Fibroblast of skin of back (primary cell): Measurements from ENCODE around the gene A1BG. TPM values are rescaled to one million over a fixed set of nuclear protein-coding genes. Genes with fewer than 3 reads are reported as not detected.

Experiments used
- DNase-seq: peaks from one replicate; pipeline ENCODE4 v3.0.0-alpha.2; 2013
- polyA plus RNA-seq, 2 experiments: library from polyadenylated mRNA; unstranded; fragments of 120-200 nt; gene quantifications; one replicate each; pipeline ENCODE4 v1.2.1, GENCODE V29; 2013; ENCODE audit not compliant: insufficient read length in 2 of 2

The A1BG gene
- 23.5 TPM for polyA plus RNA-seq (2013, experiment 1 of 2; ENCODE audit: insufficient read length)
- 17.7 TPM for polyA plus RNA-seq (2013, experiment 2 of 2; ENCODE audit: insufficient read length)

DNA sequence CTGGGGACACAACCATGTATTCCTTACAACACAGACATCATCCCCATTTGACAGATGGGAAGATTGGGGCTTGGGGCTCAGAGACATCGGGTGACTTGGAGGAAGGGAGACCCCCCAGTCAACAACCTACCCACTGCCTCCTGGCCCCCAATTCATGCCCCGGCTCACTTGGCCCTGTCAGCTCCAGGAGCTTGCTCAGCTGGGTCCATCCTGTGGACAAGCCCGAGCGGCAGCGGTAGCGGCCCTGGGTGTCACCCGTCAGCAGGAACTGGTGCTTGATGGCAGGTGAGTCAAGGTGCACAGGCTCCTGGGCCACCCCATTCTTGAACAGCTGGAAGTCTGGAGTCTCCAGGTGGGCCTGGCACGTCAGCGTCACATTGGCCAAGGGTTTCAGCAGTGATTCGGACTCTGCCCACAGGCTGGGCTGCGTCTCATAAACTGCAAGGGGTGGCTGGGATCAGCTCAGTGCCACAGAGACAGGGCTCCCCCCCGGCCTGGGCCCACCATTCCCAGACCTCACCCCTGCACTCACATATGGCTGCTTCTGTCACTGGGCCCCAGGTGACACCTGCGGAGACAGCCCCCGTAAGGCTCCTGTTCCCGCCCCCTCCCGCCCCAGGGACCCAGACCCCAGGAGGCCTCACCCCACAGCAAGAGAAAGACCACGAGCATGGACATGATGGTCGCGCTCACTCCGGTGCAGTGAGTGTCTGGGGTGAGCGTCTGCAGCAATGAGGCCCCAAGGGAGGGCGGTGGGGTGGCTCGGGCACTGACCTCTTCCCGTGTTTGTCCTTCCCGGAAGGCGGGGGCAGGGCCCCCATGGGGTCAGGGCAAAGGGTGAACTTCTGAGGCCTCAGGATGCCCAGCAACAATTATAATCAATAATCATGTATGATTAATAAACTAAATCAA is at the start of gene A1BG:
TSS of gene A1BG (minus strand) at position 733 of the 912 bp plus-strand sequence. CDS start at position 678, 55 bp downstream.
- no peak for DNase-seq

DNA sequence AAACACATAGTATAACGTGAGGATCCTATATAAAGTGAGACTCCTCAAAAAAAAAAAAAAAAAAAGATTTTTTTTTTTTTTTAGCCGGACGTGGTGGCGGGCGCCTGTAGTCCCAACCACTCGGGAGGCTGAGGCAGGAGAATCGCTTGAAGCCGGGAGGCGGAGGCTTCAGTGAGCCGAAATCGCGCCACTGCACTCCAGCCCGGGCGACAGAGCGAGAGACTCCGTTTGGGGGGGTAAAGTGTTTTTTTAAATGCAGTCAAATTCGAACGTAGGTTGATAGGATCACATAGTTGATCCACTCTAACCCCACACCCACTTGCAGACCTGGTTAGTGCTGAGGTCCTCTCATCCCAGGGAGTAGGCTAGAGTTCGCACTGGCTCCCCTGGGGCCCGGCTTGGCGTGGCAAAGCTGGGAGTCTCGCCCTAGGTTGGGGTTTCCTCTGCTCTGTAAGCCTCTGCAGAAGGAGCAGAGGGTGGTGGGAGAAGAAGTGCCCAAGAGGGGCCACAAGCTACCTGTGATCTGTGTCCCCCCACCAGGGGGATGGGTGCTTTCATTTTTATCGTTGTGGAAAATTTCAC is 48.6 kb upstream of the A1BG start:
- no peak for DNase-seq

- DNase-seq, result peak; percentile 99
These were observed 47.9 kb upstream of the A1BG start for GRCh38 chr19:58400916-58401839.

GRCh38 chr19:58400316-58400915 is 47.1 kb upstream of the A1BG start:
- DNase-seq, result no peak

- DNase-seq, result no peak
These were observed 46.6 kb upstream of the A1BG start for GRCh38 chr19:58399903-58400302.

GRCh38 chr19:58398545-58398944 is 45.3 kb upstream of the A1BG start:
- no peak for DNase-seq

DNA sequence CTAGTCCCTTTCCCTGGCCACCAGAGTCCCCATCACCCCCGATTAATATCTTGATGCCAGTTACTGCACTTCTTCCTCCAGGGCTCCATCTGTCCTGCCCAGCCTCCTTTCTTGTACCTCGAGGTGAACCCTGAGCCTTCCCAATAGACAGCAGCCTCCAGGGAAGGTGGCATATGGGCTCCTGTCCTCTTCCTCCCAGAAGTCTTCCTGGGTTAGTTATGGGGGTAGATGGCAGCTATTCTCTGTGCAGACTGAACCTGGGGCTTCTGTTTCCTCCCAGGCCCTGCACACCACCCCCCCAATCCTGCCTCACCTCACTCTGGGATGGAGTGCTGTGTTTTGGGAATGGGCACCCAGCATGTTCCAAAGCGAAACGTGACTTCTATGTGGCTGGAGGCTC is 44.8 kb upstream of the A1BG start:
- DNase-seq, result no peak

GRCh38 chr19:58397533-58398037 is 44.3 kb upstream of the A1BG start:
- no peak for DNase-seq

DNA sequence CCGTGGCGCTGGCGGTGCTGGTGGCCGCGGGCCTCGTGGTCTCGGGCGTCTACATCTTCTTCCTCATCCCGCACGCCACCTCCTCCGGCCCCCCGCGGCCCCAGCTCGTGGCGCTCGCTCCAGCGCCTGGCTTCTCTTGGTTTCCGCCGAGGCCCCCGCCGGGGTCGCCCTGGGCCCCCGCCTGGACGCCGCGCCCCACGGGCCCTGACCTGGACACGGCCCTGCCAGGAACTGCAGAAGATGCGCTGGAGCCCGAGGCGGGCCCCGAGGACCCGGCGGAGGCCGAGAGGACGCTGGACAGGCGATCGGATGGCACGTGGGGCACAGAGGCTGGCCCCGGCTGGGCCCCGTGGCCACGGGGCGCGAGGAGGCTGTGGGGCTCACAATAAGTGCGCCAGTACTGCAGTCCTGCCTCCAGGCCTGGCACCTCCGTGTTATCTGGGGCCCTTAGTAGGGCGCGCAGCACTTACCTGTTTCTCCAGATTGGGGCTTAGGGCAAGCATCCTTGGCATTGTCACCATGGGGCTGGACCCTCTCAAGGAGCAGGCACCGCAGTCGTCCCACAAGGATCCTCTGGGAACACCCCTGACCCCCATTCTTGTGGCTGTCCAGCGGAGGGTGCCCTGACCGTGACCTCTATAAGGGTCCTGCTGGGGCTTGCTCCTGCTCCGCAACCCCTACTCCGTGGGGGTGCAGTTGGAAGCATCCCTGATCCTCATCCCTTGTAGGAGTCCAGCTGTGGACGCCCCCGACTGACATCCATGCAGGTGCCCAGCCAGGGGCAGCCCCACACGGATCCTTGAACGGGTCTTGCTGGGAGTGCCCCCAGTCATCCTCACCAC is 43.6 kb upstream of the A1BG start:
- no peak for DNase-seq

- no peak for DNase-seq
These were observed 42.8 kb upstream of the A1BG start for GRCh38 chr19:58395979-58396627.

- no peak for DNase-seq
These were observed 42.1 kb upstream of the A1BG start, which contains the start of gene RNF225 for GRCh38 chr19:58395220-58395978. RNF225 (plus strand) TSS chr19:58395656; CDS start chr19:58396090, 434 bp downstream.

DNA sequence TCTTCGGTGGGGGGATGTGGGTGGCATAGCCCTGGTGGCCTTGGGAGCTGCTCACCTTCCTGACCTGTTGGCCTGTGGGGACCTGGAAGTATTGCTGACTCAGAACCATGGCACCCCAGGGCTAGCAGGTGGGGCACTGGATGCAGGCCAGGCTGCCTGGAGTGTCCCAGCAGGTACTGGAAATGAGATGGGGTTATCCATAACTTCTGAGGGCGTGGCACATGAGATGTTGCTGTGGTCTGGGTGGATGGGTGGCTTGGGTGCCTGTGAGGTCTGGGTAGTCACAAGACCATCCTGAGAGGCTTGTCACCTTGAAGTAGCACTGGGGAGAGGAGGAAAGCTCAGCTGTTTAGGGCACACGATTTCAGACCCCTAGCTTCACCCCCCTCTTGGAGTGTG is 41.5 kb upstream of the A1BG start:
- DNase-seq, result no peak

GRCh38 chr19:58393725-58394033 is 40.4 kb upstream of the A1BG start:
- DNase-seq, result no peak

DNA sequence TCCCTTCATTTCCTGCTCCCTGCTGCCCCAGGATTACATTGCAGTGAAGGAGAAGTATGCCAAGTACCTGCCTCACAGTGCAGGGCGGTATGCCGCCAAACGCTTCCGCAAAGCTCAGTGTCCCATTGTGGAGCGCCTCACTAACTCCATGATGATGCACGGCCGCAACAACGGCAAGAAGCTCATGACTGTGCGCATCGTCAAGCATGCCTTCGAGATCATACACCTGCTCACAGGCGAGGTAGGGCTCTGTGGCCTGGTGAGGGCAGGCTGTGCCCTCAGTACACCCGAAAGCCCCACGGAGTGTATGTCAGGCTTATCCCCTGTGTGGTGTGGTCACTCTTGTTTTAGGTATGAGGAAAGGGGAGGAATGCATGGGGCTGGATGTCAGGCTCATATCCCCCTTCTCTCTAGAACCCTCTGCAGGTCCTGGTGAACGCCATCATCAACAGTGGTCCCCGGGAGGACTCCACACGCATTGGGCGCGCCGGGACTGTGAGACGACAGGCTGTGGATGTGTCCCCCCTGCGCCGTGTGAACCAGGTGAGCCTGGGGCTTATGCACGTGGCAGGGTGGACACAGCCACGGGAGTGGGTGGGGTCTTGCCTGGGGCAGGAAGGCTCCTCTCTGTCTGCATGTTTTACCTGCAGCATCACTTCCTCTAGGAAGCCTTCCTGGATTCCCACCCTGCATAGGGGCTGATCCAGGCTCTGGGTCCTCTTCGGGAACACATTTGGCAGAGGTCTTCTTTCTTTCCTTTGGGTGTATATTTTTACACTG is 39.8 kb upstream of the A1BG start:
- DNase-seq, result no peak

DNA sequence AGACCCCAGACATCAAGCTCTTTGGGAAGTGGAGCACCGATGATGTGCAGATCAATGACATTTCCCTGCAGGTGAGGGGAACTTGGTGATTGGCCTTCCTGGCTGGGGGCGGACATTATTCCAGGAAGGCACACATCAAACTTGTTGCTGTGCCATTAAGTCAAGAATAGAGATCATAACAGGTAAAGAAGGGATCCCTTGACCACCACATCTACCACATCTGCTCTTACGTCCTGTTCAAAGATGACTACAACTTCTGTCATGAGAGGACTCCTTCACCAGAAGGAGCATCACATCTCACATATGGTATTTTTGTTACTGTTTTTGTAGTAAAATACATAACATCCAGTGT is 34.9 kb upstream of the A1BG start:
- no peak for DNase-seq

DNA sequence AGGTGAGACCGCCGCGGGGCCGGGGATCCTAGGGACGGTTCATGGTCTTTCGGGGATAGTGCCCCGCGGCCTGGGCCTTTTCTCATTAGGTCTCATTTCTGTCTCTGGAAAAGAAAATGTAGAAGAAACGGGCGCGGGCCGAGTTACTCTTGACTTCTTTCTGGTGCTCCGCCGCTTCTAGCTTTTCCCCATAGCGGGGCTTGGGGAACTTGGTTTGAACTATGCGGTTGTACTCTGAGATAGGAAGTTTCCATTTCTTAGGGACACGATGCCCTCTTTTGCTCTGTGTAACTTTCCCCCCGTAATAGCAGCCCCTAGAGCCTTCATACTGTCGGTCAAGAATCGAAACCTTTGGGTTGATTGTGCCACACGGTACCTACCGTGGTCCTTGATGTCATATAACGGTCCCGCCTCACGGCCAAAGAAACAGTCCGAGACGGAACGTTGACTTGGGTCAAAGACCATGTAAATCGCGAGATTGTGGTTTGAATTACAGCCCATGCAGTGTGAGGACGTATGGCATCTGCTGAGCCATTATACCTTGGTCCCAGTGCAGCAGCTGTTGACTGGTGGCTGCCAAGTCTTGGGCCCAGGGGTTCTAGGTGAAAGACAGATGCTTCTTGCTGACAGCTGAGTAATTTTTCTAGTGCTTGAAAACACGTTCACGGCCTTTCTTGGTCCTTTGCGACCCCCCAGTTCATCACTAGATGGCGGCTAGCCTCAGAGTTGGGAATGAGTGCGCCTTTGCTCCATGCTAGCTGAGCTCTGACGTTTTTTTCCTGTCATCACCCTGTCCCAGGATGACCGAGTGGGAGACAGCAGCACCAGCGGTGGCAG is 34.3 kb upstream of the A1BG start:
- DNase-seq, result no peak

DNA sequence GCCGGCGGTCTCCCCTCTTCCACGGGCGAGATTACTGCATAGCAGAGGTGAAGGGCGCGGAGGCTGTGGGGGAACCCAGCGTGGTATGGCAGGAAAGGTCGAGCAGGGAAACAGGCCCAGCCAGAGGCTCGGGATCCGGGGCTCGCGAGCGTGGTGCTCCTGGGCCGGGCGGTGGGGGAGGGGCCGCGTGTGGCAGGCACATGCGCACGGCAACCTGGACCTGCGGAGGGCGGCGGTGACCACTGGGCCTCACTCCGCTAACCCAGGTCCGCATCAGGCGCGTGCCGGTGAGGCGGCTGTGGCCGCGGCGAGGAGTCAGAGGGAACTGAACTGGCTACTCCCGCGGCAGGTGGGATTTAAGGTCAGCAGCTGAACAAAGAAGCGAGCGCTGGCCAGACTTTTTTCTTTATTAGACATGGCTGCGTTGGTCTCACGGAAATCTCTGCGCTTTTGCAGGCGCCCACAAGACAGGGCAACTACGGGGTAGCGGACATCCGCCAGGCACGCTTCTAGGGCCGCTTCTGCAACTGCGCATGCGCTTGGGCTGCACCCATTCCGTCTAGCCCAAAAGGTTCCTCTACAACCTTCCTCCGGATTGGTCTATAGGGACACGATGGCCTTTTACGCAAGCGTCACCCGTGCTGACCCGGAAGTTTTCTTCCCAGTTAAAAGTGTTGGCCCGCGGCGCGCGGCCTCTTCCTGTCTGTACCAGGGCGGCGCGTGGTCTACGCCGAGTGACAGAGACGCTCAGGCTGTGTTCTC is 33.5 kb upstream of the A1BG start, which contains the start of gene RPS5:
TSS of gene RPS5 (plus strand) at position 694 of the 762 bp plus-strand sequence. CDS start 869 bp downstream, outside the sequence.
- DNase-seq, result peak; percentile 99
